ENCODE measurements around the gene MMP14.
"Not testable (repeated sequence)": the region's sequence is repeated elsewhere in the genome, so short reads cannot be mapped to it uniquely, and the experiment has no call there.

The MMP14 gene

GRCh38 chr14:22803687-22803974 is 32.8 kb upstream of the MMP14 start:
- no peaks in the 10 kb centered on the region for H3K9me3 ChIP-seq
- peaks cover 10% of the 10 kb centered on the region; the same call in 1 of the 2 replicates for H3K27me3 ChIP-seq (ENCODE audit: low read depth)
- no peaks in the 10 kb centered on the region for H3K36me3 ChIP-seq (replicated peaks)
- DNase-seq (ENCODE audit: low spot score in 2 of 2), result no peak
- H3K4me1 ChIP-seq, result no peaks in the 10 kb centered on the region
- H3K4me3 ChIP-seq, result no peak overlapping the region
- in situ Hi-C loops (cut with MboI; ENCODE audit: low sequenced_read_pairs), result no loop called here

GRCh38 chr14:22805235-22805634 is 31.1 kb upstream of the MMP14 start:
- H3K27me3 ChIP-seq (ENCODE audit: low read depth); in situ Hi-C loops (cut with MboI; ENCODE audit: low sequenced_read_pairs); H3K4me1 ChIP-seq; DNase-seq (ENCODE audit: low spot score in 2 of 2); H3K4me3 ChIP-seq; H3K9me3 ChIP-seq; H3K36me3 ChIP-seq (replicated peaks): not testable (repeated sequence)

- Histone ChIP-seq H3K4me3 (no peak overlapping the region), H3K36me3 (replicated peaks) (no peaks in the 10 kb centered on the region), H3K4me1 (no peaks in the 10 kb centered on the region), H3K9me3 (no peaks in the 10 kb centered on the region), H3K27me3 (ENCODE audit: low read depth) (peaks cover 5% of the 10 kb centered on the region; the same call in 1 of the 2 replicates)
- in situ Hi-C loops (cut with MboI; ENCODE audit: low sequenced_read_pairs), result no loop called here
- DNase-seq (ENCODE audit: low spot score in 2 of 2), result no peak
Measured at GRCh38 chr14:22807432-22808087, 28.8 kb upstream of the MMP14 start.

DNA sequence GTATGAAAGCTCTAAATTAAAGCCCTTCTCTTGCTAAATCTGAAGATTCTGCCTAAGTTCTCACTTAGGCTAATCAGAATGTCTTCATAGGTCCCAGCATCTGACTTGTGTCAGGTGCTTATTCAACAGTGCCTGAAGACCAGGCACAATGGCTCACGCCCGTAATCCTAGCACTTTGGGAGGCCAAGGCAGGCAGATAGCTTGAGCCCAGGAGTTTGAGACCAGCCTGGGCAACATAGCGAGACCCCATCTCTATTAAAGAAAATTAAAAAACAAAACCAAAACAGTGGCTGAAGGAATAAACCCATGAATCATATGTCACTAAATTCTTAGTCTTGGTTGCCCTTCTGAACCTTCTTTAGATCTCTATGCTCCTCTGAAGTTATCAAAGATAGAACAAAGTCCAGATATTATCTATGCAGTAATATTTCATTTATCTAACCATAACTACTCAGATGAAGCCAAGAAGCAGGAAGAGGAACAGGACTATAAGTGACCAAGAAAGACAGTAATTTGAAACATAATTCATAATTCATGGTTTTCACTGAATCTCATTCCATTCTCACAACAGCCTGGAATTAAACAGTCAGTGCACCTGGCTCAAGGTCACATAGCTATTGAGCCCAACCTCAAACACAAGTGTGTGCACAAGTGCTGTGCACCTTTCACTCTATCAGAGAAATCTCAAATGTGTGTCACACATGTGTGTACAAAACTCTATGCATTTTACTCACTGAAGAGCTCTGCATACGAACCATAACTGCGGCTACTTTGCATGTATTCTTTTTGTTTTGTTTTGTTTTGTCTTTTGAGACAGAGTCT is 27.8 kb upstream of the MMP14 start:
- in situ Hi-C loops (cut with MboI; ENCODE audit: low sequenced_read_pairs), result no loop called here
- Histone ChIP-seq H3K9me3 (no peaks in the 10 kb centered on the region), H3K4me1 (no peaks in the 10 kb centered on the region), H3K27me3 (ENCODE audit: low read depth) (peaks cover 3% of the 10 kb centered on the region; the same call in 1 of the 2 replicates), H3K36me3 (replicated peaks) (no peaks in the 10 kb centered on the region), H3K4me3 (no peak overlapping the region)
- DNase-seq (ENCODE audit: low spot score in 2 of 2), result no peak

- in situ Hi-C loops (cut with MboI; ENCODE audit: low sequenced_read_pairs), result no loop called here
- Histone ChIP-seq H3K9me3 (no peaks in the 10 kb centered on the region), H3K4me3 (no peak overlapping the region), H3K27me3 (ENCODE audit: low read depth) (no peaks in the 10 kb centered on the region), H3K4me1 (peaks cover 4% of the 10 kb centered on the region; the same call in 1 of the 2 replicates), H3K36me3 (replicated peaks) (no peaks in the 10 kb centered on the region)
- DNase-seq (ENCODE audit: low spot score in 2 of 2), result no peak
Measured at GRCh38 chr14:22811722-22812121, 24.7 kb upstream of the MMP14 start.

DNA sequence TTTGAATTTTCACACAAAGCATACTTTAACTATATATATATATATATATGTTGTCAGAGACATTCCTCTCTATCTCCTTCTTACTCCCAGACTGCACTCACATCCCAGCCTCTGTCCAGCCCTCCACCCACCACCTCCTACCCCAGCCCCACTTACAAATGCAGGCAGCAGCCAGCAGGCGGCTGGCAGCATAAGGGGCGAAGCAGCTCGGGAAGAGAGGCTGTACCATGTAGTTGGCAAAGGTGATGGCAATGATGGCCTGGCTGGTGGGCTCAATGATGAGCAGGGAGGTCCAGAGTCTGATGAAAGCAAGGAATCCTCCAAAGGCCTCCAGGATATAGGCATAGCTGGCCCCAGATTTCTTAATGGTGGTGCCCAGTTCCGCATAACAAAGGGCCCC is 23.6 kb upstream of the MMP14 start:
- no peak for DNase-seq (ENCODE audit: low spot score in 2 of 2)

GRCh38 chr14:22813145-22813544 is 23.2 kb upstream of the MMP14 start:
- peaks cover 4% of the 10 kb centered on the region; the same call in 1 of the 2 replicates for H3K4me1 ChIP-seq
- in situ Hi-C loops (cut with MboI; ENCODE audit: low sequenced_read_pairs), result no loop called here
- no peaks in the 10 kb centered on the region for H3K27me3 ChIP-seq (ENCODE audit: low read depth)
- DNase-seq (ENCODE audit: low spot score in 2 of 2), result no peak
- no peak overlapping the region for H3K4me3 ChIP-seq
- no peaks in the 10 kb centered on the region for H3K9me3 ChIP-seq
- no peaks in the 10 kb centered on the region for H3K36me3 ChIP-seq (replicated peaks)

More for the DNA sequence above, 23.6 kb upstream of the MMP14 start:
- Histone ChIP-seq H3K9me3 (no peaks in the 10 kb centered on the region), H3K27me3 (ENCODE audit: low read depth) (no peaks in the 10 kb centered on the region), H3K4me3 (no peak overlapping the region), H3K4me1 (peaks cover 4% of the 10 kb centered on the region; the same call in 1 of the 2 replicates), H3K36me3 (replicated peaks) (no peaks in the 10 kb centered on the region)
- in situ Hi-C loops (cut with MboI; ENCODE audit: low sequenced_read_pairs), result no loop called here

DNA sequence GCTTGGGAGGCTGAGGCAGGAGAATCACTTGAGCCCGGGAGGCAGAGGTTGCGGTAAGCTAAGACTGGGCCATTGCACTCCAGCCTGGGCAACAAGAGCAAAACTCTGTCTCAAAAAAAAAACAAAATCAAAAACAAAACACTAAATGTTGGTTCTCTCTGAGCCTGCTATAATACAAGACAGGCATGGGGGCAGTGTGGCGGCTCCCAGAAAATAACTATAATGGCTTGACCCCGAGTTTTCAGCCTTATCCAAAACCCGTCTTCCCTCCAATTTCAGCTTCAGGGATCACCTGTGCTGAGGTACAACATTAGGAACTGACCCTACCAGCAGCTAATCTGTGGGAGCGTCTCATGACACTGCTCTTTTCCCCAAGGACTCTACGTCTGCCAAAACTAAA is 22.0 kb upstream of the MMP14 start:
- H3K4me1 ChIP-seq, result peaks cover 4% of the 10 kb centered on the region; the same call in 1 of the 2 replicates
- no peaks in the 10 kb centered on the region for H3K36me3 ChIP-seq (replicated peaks)
- H3K27me3 ChIP-seq (ENCODE audit: low read depth), result no peaks in the 10 kb centered on the region
- DNase-seq (ENCODE audit: low spot score in 2 of 2), result no peak
- no peak overlapping the region for H3K4me3 ChIP-seq
- in situ Hi-C loops (cut with MboI; ENCODE audit: low sequenced_read_pairs), result no loop called here
- no peaks in the 10 kb centered on the region for H3K9me3 ChIP-seq

DNA sequence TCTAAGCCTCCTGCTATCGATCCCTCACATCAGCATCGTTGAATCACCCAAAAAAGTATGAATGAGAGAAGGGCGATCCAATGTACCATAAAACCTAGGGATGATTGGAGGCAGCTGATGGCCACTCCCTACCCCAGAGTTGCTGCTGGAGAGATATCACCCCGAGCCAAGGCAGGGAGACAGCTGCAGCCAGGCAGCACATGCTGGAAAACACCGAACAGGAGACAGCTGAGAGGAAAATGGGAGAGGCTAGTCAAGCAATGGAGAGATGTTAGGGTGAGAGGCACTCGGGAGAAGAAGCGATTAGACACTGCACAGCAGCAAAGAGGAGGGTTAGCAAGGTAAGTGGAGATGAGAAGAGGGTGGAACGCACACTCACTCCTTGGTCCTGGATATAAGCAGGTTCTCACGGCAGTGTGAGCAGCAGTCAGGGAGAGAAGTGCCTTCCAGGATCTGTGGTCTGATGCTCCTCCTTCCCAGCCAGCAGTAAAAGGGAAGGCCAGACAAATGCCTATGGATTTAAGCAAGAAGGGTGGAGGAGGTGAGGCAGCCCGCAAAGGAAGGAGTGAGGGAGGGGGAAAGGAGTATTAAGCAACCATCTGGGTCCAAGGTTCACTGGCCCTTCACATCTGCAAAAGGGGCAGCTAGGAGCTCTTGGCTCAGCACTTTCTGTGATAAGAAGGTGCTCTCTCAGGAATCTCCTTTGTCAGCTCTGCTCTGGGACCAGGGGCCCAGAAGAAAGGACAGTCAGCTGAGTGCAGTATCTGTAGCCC is 21.3 kb upstream of the MMP14 start, which contains the start of gene SLC7A7:
SLC7A7 (minus strand) TSS at position 495 of the 773 bp plus-strand sequence. CDS start 2,037 bp downstream, outside the sequence.
- Histone ChIP-seq H3K4me1 (peaks cover 4% of the 10 kb centered on the region; the same call in 1 of the 2 replicates), H3K36me3 (replicated peaks) (no peaks in the 10 kb centered on the region), H3K27me3 (ENCODE audit: low read depth) (no peaks in the 10 kb centered on the region), H3K9me3 (no peaks in the 10 kb centered on the region), H3K4me3 (no peak within 1 kb of the TSS)
- in situ Hi-C loops (cut with MboI; ENCODE audit: low sequenced_read_pairs), result no loop called here
- DNase-seq (ENCODE audit: low spot score in 2 of 2), result no peak

DNA sequence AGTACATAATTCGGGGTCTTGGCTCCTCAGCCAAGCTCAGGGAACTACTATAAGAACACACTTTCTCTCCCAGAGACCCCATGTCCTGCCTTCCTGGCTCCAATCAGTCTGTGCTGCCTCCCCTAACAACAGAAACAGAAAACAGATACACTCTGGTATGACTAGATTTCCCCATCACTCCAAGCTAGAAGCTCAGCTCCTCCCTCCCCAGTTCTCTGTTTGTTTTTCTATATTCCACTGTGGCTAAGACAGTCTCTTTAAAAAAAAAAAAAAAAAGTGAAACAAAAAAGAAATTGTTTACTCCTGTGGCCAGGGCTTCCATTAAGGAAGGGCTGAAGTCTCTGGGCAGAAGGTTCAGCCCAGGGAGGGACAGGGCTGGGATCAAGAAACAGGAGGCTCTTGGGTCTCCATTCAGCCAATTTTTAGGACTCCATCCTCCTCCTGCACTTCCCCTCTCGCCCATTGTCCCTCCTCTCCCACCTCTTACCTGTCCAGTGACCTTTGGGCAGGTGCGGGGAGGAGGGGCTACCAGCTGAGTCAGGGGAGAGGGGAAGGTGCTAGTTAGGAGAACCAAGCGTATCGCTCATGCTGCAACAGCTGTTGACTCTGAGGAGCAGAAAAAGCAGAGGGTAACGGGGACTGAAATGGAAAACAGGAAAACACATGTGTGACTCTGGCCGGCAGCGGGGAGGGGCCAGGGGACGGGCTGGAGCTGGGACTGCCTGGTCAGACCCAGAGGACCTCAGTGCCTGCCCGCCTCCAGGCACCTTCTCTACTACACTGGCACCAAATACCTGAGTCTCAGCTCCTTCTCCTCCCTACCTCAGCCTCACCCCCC is 17.0 kb upstream of the MMP14 start:
- DNase-seq (ENCODE audit: low spot score in 2 of 2), result no peak
- in situ Hi-C loops (cut with MboI; ENCODE audit: low sequenced_read_pairs), result no loop called here
- no peaks in the 10 kb centered on the region for H3K36me3 ChIP-seq (replicated peaks)
- H3K4me3 ChIP-seq, result no peak overlapping the region
- H3K4me1 ChIP-seq, result peaks cover 12% of the 10 kb centered on the region
- no peaks in the 10 kb centered on the region for H3K9me3 ChIP-seq
- no peaks in the 10 kb centered on the region for H3K27me3 ChIP-seq (ENCODE audit: low read depth)

- Histone ChIP-seq H3K9me3 (no peaks in the 10 kb centered on the region), H3K4me3 (no peak overlapping the region), H3K36me3 (replicated peaks) (no peaks in the 10 kb centered on the region), H3K4me1 (peaks cover 8% of the 10 kb centered on the region), H3K27me3 (ENCODE audit: low read depth) (no peaks in the 10 kb centered on the region)
- no peak for DNase-seq (ENCODE audit: low spot score in 2 of 2)
- in situ Hi-C loops (cut with MboI; ENCODE audit: low sequenced_read_pairs), result no loop called here
Measured at GRCh38 chr14:22820731-22821130, 15.7 kb upstream of the MMP14 start.

DNA sequence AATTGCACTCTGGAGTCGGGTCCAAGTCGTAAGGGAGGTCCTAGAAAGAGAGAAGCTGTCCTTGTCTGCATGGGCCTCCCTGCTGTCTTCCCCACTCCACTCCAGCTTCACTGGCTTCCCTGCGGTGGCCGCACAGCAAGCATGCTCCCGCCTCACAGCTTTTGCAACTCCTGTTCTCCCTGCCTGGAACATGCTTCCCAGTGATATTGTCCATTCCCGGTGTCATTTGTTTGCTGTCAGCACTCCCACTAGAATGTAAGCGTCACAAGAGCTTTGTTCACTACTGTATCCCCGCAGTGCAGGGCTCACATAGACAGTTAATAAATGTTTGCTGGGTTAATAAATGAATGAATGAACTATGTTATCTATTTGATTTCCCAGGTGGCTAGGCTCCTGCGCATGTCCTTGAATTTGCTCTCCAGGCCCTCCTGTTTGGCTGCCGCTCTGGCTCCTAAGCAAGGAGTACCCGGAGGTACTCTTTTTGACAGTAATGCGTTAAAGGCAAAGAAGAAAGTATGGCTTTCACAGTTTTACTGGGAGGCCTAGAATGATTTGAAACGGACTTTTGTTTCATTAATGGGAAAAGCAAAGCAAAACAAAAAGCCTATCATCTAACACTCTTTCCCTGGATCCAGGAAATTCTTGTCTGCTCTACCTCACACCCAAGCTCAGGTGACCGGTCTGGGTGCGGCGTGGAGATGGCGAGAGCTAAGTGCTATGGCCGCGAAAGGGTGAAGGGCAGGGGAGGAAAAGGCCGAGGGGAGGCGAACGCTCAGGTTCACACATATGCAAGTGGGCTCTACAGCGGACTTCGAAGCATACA is 15.0 kb upstream of the MMP14 start:
- H3K4me3 ChIP-seq, result no peak overlapping the region
- no peaks in the 10 kb centered on the region for H3K9me3 ChIP-seq
- no peak for DNase-seq (ENCODE audit: low spot score in 2 of 2)
- in situ Hi-C loops (cut with MboI; ENCODE audit: low sequenced_read_pairs), result no loop called here
- no peaks in the 10 kb centered on the region for H3K36me3 ChIP-seq (replicated peaks)
- H3K4me1 ChIP-seq, result peaks cover 8% of the 10 kb centered on the region
- no peaks in the 10 kb centered on the region for H3K27me3 ChIP-seq (ENCODE audit: low read depth)

Data from HAP-1 (cell line).